Smooth muscle cell (in vitro differentiated cells): ENCODE results near the gene VPS45. TPM values are rescaled to one million over a fixed set of nuclear protein-coding genes. Genes with fewer than 3 reads are reported as not detected.
"Not testable (repeated sequence)": the region's sequence is repeated elsewhere in the genome, so short reads cannot be mapped to it uniquely, and the experiment has no call there.

Source experiments
- DNase-seq: peaks from one replicate; lab custom pipeline; 2025; ENCODE audit not compliant: unreplicated experiment; lab: John Stamatoyannopoulos, UW
- H2AFZ ChIP-seq: fragments of 200-600 bp; sonication (generic); 2 replicates; pipeline ENCODE4 v1.6.0; 2016; ENCODE audit warnings: antibody characterized with exemption, low read depth, mild to moderate bottlenecking
- H3F3A ChIP-seq: fragments of 200-600 bp; sonication (generic); 2 replicates; pipeline ENCODE4 v1.6.0; 2017; ENCODE audit warnings: antibody characterized with exemption, low read depth
- H3K27ac ChIP-seq: fragments of 200-600 bp; sonication (generic); 2 replicates; pipeline ENCODE4 v1.5.1; 2016; ENCODE audit warnings: low read depth, mild to moderate bottlenecking
- H3K27me3 ChIP-seq: fragments of 200-600 bp; sonication (generic); 2 replicates; pipeline ENCODE4 v1.6.1; 2016; ENCODE audit warnings: low read depth, mild to moderate bottlenecking
- H3K36me3 ChIP-seq: fragments of 200-600 bp; sonication (generic); 2 replicates; pipeline ENCODE4 v1.5.1; 2016; ENCODE audit warnings: low read depth
- H3K4me1 ChIP-seq: fragments of 200-600 bp; sonication (generic); 2 replicates; pipeline ENCODE4 v1.5.1; 2016; ENCODE audit warnings: low read depth
- H3K4me2 ChIP-seq: fragments of 200-600 bp; sonication (generic); 2 replicates; pipeline ENCODE4 v1.6.0; 2016; ENCODE audit warnings: mild to moderate bottlenecking
- H3K4me3 ChIP-seq: fragments of 200-600 bp; sonication (generic); 2 replicates; pipeline ENCODE4 v1.5.1; 2016; ENCODE audit warnings: mild to moderate bottlenecking
- H3K79me2 ChIP-seq: fragments of 200-600 bp; sonication (generic); 2 replicates; pipeline ENCODE4 v1.6.0; 2016; ENCODE audit warnings: low read depth, mild to moderate bottlenecking
- H3K9ac ChIP-seq: fragments of 200-600 bp; sonication (generic); 2 replicates; pipeline ENCODE4 v1.6.0; 2016; ENCODE audit warnings: low read depth
- H3K9me3 ChIP-seq: fragments of 200-600 bp; sonication (generic); replicated peaks from 2 replicates; pipeline ENCODE4 v1.5.1; 2016; ENCODE audit warnings: low read depth
- H4K20me1 ChIP-seq: fragments of 200-600 bp; sonication (generic); 2 replicates; pipeline ENCODE4 v1.6.0; 2016; ENCODE audit warnings: low read depth
- WGBS: methylation state at CpG from one replicate; pipeline ENCODE4 v1.1.7; 2016; ENCODE audit warnings: low lambda C conversion rate; 5-methylcytosine and 5-hydroxymethylcytosine counted together
- polyA plus RNA-seq: library from polyadenylated mRNA; unstranded; fragments of >200 nt; fragmentation: Nextera tagmentation; extraction: Ambion mirVana; gene quantifications from 2 replicates; pipeline ENCODE4 v1.2.1, GENCODE V29; 2016
- total RNA-seq: library from RNA; depleted of rRNA; stranded (reverse); fragments of >200 nt; gene quantifications from 2 replicates; pipeline ENCODE4 v1.2.3, GENCODE V29; 2014
- TF ChIP-seq, protein P1 (sequence below): fragments of 200-600 bp; sonication (generic); IDR thresholded peaks from 2 replicates; pipeline ENCODE4 v1.5.1; 2017; ENCODE audit warnings: borderline replicate concordance, mild to moderate bottlenecking, antibody characterized with exemption; ENCODE audit not compliant: insufficient read depth, poor library complexity, severe bottlenecking

The VPS45 gene
- total and polyA plus RNA-seq, 2 experiments from 2014 or later = 28.6 to 44.7 TPM

- no peak overlapping the region for H3K4me2 ChIP-seq
- H3K27ac ChIP-seq = no peak overlapping the region
- H2AFZ ChIP-seq = no peak overlapping the region
- no peaks in the 10 kb centered on the region for H3K36me3 ChIP-seq
- H3K27me3 ChIP-seq = no peaks in the 10 kb centered on the region
- no peaks in the 10 kb centered on the region for H3K4me1 ChIP-seq
- H3K9me3 ChIP-seq = no peaks in the 10 kb centered on the region
- H4K20me1 ChIP-seq = no peaks in the 10 kb centered on the region
- TF ChIP-seq, protein P1, sequence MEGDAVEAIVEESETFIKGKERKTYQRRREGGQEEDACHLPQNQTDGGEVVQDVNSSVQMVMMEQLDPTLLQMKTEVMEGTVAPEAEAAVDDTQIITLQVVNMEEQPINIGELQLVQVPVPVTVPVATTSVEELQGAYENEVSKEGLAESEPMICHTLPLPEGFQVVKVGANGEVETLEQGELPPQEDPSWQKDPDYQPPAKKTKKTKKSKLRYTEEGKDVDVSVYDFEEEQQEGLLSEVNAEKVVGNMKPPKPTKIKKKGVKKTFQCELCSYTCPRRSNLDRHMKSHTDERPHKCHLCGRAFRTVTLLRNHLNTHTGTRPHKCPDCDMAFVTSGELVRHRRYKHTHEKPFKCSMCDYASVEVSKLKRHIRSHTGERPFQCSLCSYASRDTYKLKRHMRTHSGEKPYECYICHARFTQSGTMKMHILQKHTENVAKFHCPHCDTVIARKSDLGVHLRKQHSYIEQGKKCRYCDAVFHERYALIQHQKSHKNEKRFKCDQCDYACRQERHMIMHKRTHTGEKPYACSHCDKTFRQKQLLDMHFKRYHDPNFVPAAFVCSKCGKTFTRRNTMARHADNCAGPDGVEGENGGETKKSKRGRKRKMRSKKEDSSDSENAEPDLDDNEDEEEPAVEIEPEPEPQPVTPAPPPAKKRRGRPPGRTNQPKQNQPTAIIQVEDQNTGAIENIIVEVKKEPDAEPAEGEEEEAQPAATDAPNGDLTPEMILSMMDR = no peak
- H3K4me3 ChIP-seq = no peak overlapping the region
- WGBS = 93% methylated on average over 3 of the region's 3 CpGs
- no peaks in the 10 kb centered on the region for H3K79me2 ChIP-seq
- no peak for DNase-seq
- H3F3A ChIP-seq = no peaks in the 10 kb centered on the region
- H3K9ac ChIP-seq = no peak overlapping the region
Measured at GRCh38 chr1:150183061-150183460, 115.5 kb downstream of the VPS45 start.

- Histone ChIP-seq H3K27ac (no peak overlapping the region), H3K27me3 (no peaks in the 10 kb centered on the region), H3K4me2 (no peak overlapping the region), H3K79me2 (no peaks in the 10 kb centered on the region), H3K4me3 (no peak overlapping the region), H3K36me3 (no peaks in the 10 kb centered on the region), H2AFZ (no peak overlapping the region), H4K20me1 (no peaks in the 10 kb centered on the region), H3K9me3 (no peaks in the 10 kb centered on the region), H3F3A (no peaks in the 10 kb centered on the region), H3K4me1 (no peaks in the 10 kb centered on the region), H3K9ac (no peak overlapping the region)
- 95% methylated on average over 7 of the region's 7 CpGs for WGBS
- no peak for DNase-seq
- TF ChIP-seq, protein P1 = no peak
Measured at GRCh38 chr1:150185481-150185880, 117.9 kb downstream of the VPS45 start.

- H2AFZ ChIP-seq = not testable (repeated sequence)
Measured at GRCh38 chr1:150186438-150186788, 118.8 kb downstream of the VPS45 start.

DNA sequence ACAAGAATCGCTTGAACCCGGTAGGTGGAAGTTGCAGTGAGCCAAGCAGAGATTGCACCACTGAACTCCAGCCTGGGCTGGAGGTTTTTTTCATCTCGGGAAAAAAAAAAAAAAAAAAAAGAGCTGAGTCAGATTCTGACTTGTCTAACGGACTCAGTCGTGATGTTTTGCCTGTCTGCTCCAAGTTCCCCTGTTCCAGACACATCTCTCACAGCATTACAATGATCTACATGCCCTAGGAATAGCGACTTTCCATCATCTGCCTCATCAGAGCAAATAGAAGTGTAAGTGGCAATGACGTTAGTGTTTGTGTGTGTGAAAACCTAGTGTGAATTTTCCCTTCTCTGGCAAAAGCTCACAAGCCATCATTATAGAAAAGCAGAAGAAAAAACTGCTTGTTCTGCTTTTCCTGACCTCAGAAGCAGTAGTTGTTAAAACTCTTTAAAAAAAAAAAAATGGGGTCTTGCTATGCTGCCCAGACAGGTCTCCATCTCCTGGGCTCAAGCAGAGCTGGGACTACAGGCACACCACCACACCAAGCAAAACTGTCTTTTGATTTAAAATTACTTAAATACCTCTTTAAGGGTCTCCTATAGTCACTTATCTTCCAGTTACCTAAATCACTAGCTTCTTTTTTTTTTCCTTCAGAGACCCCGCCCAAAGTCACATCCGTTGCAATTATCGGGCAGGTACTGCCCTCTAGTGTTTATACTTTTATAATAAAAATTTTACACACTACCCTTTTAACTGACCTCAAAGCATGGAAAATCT lies 119.4 kb downstream of the VPS45 start:
- H3K9me3 ChIP-seq = no peaks in the 10 kb centered on the region
- no peaks in the 10 kb centered on the region for H3K79me2 ChIP-seq
- no peaks in the 10 kb centered on the region for H3K36me3 ChIP-seq
- peak overlapping the region; percentile 70 for H3K27ac ChIP-seq
- H3K4me3 ChIP-seq = no peak overlapping the region
- DNase-seq = no peak
- H4K20me1 ChIP-seq = no peaks in the 10 kb centered on the region
- H3F3A ChIP-seq = no peaks in the 10 kb centered on the region
- peak overlapping the region; percentile 74 for H3K4me2 ChIP-seq
- peak overlapping the region; percentile 46 for H2AFZ ChIP-seq
- H3K9ac ChIP-seq = peak overlapping the region; percentile 29
- 30% methylated on average over 10 of the region's 10 CpGs for WGBS
- TF ChIP-seq, protein P1 = peak; percentile 68
- no peaks in the 10 kb centered on the region for H3K27me3 ChIP-seq
- H3K4me1 ChIP-seq = no peaks in the 10 kb centered on the region

More at GRCh38 chr1:150186438-150186788, 118.8 kb downstream of the VPS45 start:
- not testable (repeated sequence) for DNase-seq, H3K9me3 ChIP-seq, H3K79me2 ChIP-seq, H3K27me3 ChIP-seq, H3F3A ChIP-seq, H3K4me1 ChIP-seq, H3K9ac ChIP-seq, H3K4me3 ChIP-seq, H3K36me3 ChIP-seq, H4K20me1 ChIP-seq
- Histone ChIP-seq H3K27ac (peak overlapping the region; percentile 70), H3K4me2 (peak overlapping the region; percentile 74)
- 86% methylated on average over 7 of the region's 7 CpGs for WGBS
